Measurements from ENCODE around the gene ELMOD3.
A peak's percentile ranks its signal among the peaks of the same experiment; 100 is the strongest.
"Not testable (repeated sequence)": the region's sequence is repeated elsewhere in the genome, so short reads cannot be mapped to it uniquely, and the experiment has no call there.

Gene ELMOD3

DNA sequence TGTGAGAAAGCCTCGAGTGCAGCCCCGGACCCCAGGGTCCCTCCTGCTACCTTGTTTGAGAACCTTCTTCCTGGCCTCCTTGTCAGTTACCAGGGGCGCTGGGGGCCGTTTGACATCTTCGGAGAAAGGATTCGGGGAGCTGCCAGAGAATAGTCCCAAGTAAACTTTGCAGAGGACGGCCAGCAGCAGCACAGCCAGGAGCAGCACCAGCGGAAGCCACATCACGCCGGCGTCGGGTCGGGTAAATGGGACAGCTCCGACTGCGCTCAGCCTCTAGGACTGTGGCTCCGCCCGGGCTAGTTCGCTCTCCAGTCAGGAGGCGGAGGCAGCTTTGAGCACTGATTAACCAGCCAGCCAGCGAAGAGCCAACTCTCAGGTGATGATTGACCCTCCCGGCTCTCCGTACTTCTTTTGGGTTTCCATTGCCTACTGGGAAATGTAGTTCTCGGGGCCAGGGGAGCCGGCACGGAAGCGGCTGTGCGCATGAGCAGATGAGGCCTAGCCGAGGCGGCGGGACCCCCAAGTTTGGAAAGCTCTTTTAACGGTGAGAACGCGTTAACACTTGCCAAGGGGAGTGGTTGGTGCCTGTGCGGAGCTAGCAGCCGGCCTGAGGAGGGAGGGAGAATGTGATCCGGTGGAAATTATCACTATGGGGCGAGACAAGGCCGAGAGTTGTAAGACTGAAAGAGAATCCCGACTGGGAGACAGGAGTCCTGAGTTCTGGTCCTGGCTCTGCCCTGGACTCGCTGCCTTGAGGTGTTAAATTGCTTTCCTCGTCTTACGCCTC is at the start of gene ELMOD3, which contains the start of gene RETSAT:
Gene ELMOD3 (plus strand): TSS at position 484 of the 787 bp plus-strand sequence. CDS start 2,430 bp downstream, outside the sequence.
Gene RETSAT (minus strand): TSS at position 243 of the 787 bp plus-strand sequence. CDS start 21 bp downstream, at position 222.
- DNase-seq = peak; percentile 96

DNA sequence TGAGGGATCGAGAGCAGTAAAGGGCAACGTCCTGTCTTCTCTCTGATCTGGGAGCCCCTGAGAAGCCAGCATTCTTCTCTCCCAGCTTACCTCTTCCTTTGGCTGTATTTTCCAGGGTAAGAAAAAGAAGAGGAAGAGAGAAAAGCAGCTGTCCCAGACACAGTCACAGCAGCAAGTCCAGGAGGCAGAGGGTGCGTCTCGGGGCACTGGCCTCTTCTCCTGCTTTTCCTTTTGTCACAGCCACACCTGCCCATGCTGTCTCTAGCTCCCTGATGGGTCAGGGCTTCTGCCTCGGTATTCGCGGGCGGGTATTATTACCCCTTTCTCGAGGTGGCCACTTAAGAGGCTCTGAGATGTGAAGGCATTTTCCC is 47.1 kb upstream of the ELMOD3 start:
- DNase-seq = no peak

DNA sequence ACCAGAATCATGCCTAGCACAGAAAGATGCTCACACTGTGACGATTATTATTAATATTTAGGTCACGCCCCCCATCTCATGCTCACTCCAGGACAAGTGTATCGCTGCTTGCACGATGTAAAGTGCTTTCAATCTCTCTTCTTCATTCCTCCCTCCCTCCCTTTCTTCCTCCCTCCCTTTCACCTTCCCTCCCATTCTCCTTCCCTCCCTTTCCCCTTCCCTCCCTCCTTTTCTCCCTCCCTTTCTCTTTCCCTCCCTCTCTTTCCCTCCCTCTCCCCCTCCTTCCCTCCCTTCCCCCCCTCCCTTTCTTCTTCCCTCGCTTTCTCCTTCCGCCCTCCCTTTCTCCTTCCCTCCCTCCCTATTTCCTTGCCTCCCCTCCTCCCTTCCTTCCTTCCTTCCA is 46.4 kb upstream of the ELMOD3 start:
- DNase-seq = no peak

DNA sequence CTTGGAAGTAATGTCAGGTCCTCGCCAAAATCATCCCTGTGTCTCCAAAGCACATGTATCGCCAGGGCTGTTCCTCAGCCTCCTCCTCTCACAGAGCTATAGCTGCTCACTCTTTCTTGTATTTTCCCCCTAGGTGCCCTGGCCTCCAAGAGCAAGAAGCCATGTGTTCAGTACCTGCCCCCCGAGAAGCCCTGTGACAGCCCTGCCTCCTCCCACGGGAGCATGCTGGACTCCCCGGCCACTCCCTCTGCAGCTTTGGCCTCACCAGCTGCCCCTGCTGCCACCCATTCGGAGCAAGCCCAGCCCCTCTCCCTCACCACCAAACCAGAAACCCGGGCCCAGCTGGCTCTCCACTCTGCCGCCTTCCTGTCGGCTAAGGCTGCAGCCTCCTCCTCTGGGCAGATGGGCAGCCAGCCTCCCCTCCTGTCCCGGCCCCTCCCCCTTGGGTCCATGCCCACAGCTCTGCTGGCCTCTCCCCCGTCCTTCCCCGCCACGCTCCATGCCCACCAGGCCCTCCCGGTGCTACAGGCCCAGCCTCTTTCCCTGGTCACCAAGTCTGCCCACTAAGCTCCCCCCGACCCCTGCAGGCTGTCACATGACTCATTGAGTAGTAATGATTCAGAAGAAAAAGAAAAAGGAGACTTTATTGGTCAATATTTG is 45.5 kb upstream of the ELMOD3 start:
- DNase-seq = peak; percentile 59

DNA sequence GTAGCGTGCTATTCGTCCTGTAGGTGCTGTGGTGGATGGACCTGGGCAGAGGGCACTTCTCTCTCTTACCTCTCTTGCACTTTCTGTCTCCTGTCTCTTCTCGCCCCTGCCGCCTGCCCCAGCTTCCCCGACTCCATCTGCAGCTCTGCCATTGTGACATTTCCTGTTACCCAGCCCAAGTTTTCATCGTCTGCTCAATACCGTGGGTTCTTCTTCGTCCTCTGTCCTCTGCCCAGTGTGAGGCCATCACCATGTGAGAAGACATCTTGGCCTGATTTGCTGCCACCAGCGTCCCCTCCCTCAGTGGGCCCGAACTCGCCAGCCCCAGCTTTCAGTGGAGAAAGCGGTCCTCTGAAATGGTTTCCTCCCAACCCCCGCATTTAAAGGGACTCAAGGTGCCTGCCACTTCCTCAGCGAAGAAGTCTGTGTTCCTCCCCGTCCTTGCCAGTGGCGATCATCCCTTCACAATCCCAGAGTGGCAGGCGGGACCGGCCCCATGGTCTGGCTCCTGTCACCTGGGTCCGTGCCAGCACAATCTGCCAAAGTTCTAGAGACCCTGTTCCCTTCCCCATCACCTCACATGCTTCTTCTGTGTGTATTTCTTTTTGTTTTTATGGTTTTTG is 44.8 kb upstream of the ELMOD3 start:
- DNase-seq = no peak

DNA sequence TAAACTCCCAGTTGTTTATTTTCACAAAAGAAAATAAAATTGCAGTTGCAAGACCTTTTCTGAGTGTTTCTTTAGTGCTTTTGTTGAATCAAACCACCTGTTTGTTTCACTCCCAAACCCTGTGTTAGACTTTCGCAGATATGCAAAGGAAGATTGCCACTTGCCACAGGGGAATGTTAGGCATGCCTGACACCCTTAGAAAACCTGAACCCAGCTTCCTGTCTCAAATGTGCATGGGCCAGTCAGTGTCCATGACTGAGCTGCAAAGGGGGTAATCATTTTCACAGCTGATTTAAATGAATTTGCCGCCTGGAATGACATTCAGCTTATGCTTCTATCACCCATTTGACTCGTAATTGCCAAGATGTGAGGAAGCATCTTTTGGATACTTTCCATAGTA is 44.2 kb upstream of the ELMOD3 start:
- DNase-seq = no peak

DNA sequence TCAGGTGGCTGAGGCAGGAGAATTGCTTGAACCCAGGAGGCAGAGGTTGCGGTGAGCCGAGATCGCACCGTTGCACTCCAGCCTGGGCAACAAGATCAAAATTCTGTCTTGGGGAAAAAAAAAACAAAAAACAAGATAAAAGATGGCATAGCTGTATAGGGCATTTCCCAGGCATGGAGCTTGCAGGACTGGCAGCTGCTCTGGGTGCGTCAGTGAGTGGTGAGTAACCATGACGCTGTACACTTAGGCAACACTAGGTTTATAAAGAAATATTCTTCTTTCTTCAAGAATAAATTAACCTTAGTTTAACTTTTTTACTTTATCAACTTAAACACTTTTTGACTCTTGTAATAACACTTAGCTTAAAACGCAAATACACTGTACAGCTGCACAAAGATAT is 42.2 kb upstream of the ELMOD3 start:
- no peak for DNase-seq

DNA sequence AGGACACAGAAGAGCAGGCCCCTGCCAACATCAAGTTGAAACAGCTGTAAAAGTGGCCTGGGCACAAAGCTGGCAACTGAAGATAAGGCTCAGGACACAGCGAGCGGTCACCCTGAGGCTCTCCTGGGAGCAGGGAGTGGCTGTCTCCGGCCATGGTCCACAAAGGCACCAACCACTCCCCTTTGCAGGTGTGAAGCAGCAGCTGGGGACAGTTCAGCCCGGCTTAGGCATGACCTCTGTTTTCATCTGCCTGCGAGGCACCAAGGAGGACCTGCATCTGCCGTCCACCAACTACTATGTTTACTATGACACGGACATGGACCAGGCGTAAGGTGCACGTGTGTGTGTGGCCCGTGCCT is 39.7 kb upstream of the ELMOD3 start:
- DNase-seq = no peak

DNA sequence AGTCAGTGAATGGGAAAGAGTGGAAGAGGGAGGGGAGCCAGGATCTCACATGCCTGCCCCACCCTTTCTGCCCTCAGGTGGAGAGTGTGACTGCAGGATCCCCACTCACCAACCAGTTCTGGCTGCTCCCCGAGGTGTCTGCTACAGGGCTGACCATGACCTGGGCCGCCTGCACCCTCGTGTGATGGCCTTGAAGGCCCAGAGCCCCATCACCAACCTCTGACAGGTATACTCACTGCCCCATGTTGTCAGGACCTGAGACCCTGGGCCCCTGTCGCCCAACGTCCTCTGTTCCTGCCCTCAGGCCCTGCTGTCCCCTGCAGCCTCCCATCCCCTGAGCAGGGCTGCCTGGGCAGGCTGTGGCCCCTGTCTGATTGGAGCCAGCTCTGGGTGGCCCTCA is 38.6 kb upstream of the ELMOD3 start:
- DNase-seq = not testable (repeated sequence)

DNA sequence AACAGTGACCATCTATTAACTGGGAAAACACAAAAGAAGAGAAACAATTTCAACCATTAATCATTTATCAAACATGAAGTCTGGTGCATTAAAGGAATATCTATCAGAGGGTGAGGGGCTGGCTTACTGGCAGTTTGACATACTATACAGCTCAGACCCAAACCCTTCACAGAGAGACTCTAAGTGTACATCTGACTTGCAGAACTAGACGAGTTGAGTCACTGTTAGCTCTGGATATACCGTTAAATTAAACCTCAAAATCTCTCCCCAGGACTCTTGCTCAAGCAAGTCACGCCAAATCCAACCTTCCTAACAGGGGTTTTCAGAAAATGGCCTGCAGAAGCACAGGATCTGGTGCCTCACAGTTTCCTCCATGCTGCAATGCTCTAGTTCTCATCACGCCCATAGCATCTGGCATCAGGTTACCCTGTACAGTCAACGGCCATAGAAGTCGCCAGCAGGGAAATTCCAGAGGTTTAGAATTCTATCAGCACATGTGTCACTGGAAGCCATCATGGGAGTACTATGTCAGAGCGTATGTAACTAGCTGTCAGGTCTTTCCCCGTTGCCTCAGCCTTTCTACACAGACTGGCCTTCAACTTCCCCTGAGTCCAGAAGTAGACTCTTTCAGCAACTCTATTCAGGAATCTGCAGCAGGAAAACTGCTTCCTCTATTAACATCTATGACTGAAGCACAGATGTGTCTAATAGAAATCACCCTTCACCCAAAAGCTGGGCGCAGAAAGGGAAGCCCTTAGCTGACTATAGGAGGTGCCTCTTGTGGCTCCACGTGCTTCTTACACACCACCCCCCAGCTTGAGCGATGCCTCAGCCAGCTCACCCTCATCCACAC is 36.1 kb upstream of the ELMOD3 start:
- DNase-seq = no peak

DNA sequence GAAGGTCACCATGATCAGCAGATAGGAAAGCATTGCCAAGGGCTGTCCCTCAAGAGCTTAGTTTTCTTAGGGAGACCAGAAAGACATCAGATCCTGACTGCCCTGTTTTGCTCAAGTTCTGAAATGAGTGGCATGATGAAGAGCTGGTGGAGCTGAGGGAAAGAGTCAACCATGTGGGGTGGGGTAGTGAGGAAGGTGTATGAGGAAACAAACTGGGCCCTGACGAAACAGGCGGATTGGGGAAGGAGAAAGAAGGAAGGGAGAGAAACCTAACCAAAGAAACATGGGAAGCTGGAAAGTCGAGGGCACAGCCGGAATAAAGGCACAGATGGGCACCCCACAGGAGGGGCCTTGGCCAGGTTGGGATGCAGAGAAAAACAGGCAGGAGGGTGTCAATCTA is 34.8 kb upstream of the ELMOD3 start:
- no peak for DNase-seq

DNA sequence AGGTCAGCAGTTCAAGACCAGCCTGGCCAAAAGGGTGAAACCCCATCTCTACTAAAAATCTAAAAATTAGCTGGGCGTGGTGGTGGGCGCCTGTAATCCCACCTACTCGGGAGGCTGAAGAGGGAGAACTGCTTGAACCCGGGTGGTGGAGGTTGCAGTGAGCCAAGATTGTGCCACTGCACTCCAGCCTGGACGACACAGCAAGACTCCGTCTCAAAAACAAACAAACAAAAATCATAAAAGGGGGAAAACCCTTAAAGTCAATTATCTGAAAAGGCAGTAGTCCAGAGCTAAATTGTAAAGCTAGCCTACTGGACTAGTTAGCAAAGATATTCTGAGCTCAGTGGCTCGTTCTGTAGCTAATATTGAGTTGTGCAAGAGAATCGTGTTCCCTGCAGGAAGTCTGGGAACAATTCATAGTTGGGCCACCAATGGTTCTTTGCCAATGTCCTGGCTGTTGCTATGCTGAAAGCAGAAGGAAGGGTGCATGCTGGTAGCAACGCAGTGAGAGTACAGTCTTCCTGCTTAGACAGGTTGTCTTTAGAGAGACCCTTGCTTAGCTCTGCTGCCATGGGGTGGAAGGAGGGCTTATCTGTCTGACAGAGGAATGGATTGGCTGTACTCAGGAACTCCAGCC is 31.1 kb upstream of the ELMOD3 start:
- DNase-seq = no peak

DNA sequence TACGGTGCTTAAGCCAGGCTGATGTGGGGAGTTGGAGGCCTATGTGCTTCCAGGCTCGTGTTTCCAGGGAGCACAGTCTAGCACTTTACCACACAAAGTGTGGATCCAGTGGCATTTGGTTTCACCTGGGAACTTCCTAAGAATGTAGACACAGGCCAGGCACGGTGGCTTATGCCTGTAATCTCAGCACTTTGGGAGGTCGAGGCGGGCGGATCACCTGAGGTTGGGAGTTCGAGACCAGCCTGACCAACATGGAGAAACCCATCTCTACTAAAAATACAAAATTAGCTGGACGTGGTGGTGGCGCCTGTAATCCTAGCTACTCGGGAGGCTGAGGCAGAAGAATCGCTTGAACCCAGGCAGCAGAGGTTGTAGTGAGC is 30.6 kb upstream of the ELMOD3 start:
- not testable (repeated sequence) for DNase-seq

DNA sequence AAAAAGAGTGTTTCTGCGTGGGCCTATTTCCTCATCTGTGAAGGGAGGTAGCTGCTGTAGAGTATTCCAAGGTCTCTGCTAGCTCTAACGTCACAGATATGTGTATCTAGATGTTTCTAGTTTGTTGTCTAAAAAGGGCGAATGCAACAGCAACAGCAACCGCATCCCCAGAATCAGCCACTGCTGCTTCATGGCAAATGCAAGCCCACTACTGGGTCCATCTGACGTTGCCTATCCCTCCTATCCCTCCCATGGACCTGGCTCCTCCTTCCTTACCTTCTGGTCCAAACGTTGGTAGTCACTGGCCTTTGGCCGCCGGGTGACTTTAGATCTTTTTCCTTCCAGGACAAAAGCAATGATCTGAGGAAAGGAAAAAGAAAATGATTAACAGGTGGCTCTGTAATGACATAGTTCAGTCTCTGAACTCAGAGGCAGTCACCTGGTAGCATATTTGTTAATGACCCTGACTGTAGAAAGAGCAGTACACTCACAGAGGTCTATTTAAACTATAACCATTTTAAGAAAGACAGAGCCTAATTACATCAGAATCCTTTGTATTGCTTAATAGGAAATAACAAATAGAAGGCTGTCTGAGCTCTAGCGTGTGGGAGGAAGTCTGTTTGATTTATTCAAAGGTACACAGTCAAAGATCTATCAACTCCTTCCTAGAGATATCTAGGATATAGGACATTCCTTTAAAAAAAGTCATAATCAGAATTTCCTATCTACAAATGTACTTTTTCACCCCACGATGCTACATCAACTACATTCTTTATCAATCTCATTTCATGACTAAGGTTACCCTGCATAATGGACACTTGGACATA is 29.7 kb upstream of the ELMOD3 start:
- no peak for DNase-seq

DNA sequence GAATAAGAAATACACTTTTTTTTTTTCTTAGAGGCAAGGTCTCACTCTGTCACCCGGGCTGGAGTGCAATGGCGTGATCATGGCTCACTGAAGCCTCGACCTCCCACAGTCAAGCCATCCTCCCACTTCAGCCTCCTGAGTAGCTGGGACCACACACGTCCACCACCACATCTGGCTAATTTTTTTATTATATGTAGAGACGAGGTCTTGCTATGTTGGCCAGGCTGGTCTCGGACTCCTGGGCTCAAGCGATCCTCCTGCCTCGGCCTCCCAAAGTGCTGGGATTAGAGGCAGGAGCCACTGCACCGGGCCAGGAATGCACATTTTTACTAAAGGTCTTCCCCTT is 29.1 kb upstream of the ELMOD3 start:
- no peak for DNase-seq

DNA sequence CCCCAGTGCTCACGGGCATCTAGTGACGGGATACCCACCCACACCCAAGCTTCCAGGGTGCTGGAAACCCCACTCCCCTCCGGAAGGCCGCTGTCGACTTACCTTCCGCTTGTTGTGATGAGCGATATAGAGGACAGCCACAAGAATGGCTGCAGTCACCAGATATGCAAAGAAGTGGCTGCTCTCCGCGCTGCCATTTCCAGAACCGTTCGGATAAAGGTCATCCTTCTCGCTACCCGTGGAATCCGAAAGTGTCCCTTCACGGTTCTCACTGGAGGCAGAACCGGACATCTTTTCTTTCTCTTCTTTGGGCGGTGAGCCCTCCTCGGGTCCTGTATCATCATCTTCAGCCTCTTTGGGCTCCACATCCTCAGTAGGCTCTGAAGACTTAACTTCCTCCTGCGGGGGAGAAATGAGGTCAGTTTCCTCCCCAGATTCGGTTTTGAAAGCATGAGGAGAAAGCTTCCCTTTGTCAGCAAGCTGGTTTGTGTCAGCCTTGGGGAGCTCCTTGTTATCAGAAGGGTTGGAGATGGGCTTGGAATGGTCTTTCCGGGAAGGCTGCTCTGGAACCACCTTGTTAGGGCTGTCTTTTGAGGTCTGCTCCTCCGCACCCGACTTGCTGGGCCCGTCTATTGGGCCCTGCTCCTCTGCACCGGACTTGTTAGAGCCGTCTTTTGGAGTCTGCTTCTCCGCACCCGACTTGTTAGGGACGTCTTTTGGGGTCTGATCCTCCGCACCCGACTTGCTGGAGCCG is 28.0 kb upstream of the ELMOD3 start:
- no peak for DNase-seq

DNA sequence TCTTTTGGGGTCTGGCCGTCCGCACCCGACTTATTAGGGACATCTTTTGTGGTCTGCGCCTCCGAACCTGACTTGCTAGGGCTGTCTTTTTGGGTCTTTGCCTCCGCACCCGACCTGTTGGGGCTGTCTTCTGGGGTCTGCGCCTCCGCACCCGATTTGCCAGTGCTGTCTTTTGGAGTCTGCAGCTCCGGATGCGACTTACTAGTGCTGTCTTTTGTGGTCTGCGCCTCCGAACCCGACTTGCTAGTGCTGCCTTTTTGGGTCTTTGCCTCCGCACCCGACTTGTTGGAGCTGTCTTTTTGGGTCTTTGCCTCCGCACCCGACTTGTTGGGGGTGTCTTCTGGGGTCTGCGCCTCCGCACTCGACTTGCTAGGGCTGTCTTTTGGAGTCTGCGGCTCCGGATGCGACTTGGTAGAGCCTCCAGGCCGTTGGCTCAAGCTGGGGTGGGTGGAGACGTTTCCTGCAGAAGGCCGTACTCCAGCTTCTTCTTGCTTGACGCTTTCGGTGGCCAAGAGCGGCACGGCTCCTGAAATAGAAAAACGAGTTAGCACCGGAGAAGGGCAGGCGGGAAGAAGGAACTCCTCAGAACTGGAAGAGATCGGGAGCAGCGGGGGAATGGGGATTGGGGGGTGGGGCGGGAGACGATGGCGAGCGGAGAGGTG is 27.3 kb upstream of the ELMOD3 start:
- DNase-seq = no peak

DNA sequence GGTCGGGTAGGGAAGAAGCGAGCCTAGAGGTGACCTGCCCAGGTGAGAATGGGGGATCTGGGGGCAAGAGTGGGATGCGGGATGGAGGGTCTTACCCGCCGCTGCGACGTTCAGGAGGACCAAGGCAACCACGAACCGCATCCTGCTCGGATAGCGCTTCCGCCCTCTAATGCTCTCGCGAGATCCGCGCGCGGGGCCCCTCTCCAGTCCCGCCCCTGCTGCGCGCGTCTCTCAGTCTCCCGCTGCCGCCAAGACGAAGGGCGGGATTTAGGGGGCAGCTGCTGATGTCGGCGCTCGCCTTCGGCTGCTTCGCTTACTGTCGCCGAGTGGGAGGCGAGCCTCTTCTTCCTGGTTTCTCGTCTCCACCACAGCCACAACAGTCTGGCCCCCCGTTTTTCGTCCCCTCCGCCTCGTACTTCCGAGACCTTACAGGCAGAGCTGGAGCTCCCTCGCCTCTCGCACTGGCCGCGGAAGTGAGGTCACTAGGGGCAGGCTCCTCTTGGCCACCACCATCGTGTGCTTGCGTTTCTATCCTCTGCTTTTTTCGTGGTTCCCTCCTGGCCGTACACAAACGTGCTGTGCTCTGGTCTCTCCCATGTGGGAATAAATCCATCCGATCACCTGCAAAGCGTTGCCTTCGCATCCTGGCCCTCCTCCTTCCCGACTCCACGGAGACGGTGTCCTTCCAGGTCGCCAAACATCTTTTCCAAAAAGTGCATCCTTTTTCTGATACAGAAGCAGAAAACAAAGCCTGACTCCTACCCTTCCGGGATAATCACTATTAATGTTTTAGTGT is 26.5 kb upstream of the ELMOD3 start, which contains the start of gene TGOLN2:
Gene TGOLN2 (minus strand): TSS at position 168 of the 796 bp plus-strand sequence. CDS start 27 bp downstream, at position 141.
- DNase-seq = peak; percentile 87

DNA sequence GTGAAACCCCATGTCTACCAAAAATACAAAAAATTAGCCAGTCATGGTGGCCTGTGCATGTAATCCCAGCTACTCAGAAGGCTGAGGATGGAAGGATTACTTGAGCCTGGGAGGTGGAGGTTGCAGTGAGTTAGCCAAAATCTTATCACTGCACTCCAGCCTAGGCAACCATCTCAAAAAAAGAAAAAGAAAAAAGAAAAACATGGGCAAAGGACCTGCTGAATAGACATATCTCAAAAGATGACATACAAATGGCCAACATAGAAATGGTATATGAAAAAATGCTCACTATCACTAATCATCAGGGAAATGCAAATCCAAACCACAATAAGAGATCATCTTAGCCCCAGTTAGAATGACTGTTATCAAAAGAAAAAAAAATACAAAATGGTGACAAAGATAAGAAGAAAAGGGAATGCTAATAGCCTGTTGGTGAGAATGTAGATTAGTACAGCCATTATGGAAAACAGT is 25.4 kb upstream of the ELMOD3 start:
- DNase-seq = no peak
